T follicular helper cell (primary cell): ENCODE data around the gene STXBP5.

ENCODE experiments used
- DNase-seq: peaks from one replicate; pipeline ENCODE4 v3.0.0-alpha.2; 2020; ENCODE audit warnings: low read depth

STXBP5 gene

DNA sequence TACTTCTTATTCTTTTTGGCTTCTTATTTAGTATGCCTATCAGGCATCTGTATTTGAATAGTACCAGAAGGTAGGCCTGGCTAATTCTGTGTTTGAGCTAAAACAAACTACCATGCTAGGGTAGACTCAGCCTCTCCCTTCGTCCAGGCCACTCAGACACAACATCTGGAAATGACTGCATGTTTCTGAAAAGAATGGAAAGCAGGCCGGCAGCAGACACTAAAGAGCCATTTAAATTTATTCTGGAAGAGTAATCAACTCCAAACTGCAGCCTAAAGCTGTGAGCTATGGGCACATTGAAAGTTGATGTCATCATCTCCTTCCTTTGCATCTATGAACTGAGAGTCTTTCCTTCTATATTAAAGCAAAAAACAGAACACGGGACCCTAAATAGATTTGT lies 233.4 kb downstream of the STXBP5 start:
- no peak for DNase-seq

DNA sequence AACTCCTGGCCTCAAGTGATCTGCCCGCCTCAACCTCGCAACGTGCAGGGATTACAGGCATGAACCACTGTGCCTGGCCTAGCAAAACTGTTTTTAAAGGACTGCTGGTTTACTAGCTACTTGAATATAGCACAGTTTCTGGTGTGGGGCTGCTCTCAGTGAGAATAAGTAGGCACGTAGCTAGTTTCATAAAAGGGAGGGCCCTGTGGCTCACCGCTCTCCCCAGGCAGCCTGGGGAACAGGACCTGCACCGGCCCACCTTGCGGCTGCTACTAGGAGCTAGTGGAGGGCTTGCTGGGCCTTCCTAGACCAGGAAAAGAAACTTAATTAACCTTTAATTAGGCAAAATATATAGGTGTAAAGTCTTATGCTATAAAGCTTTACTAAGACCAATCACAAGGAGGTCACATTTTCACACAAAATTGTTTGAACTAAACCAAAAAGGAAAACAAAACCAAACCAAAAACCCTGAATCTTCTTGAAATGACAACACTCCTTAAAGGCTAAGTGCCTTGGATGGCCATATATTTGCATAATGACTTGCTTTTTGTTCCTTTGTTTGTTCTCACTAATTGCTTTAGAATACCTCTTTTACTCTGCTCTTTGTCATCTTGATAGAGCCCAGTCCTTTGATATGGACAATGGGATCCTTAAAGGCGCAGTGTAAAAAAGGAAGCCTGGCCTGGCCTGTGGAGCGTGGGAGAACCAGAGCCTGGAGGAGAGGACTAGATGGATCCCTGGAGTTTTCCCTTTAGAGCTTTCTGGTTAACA lies 234.7 kb downstream of the STXBP5 start:
- no peak for DNase-seq
